ENCODE results near the gene GFAP. TPM values are rescaled to one million over a fixed set of nuclear protein-coding genes. Genes with fewer than 3 reads are reported as not detected.

The GFAP gene
- total RNA-seq, 4 donors from 2014 or later: 1.6 to 37.2 (median 7.3) TPM

DNA sequence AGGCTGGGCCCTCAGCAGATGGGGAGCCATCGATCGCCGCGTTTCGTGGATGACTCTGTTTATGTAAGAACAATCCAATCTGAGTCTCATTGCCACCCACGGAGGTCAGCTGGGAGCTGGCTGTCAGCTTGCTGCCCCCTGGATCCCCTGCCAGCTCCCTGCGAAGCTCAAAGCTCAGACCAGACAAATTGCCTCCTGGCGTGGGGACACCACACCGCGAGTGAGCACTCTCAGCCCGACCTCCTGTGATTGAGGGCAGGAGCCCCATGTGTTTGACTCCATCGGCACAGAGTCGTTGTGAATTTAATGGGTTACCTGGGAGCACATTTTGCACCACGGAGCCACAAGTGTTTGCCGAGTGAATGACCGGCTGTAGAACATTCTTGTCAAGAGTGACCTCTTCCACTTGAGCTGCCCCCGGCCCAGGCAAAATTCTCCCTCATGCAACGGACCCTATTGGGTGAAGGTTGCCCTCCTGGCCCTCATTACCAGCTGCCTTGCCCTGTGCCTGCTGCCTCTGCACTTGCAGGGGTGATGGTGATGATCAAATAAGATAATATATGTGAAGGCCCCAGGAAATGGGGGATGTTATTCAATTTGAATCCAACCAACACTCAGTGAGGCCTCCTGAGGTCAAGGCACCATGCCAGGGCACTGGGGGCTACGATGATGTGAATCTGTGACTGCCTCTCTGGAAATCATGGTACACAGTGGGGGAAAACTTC is 7.6 kb upstream of the GFAP start:
- Histone ChIP-seq H3K4me3 (no peak overlapping the region), H3K27ac (no peak overlapping the region), H3K27me3 (no peaks in the 10 kb centered on the region), H3K36me3 (no peaks in the 10 kb centered on the region), H3K9me3 (no peaks in the 10 kb centered on the region), H3K4me1 (peaks cover 0 to 34% (median 9%) of the 10 kb centered on the region in 4 donors)
- TF ChIP-seq, protein P1, sequence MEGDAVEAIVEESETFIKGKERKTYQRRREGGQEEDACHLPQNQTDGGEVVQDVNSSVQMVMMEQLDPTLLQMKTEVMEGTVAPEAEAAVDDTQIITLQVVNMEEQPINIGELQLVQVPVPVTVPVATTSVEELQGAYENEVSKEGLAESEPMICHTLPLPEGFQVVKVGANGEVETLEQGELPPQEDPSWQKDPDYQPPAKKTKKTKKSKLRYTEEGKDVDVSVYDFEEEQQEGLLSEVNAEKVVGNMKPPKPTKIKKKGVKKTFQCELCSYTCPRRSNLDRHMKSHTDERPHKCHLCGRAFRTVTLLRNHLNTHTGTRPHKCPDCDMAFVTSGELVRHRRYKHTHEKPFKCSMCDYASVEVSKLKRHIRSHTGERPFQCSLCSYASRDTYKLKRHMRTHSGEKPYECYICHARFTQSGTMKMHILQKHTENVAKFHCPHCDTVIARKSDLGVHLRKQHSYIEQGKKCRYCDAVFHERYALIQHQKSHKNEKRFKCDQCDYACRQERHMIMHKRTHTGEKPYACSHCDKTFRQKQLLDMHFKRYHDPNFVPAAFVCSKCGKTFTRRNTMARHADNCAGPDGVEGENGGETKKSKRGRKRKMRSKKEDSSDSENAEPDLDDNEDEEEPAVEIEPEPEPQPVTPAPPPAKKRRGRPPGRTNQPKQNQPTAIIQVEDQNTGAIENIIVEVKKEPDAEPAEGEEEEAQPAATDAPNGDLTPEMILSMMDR (IDR thresholded peaks at IDR 0.05): no peak
- TF ChIP-seq POLR2A (IDR thresholded peaks at IDR 0.05): no peak
- no peak for TF ChIP-seq EP300 (IDR thresholded peaks at IDR 0.05)
- DNase-seq (ENCODE audit: low spot score in 2 of 2): no peak
- WGBS, 2 donors: 55 to 58% methylated on average over 14 to 19 of the region's 19 CpGs

DNA sequence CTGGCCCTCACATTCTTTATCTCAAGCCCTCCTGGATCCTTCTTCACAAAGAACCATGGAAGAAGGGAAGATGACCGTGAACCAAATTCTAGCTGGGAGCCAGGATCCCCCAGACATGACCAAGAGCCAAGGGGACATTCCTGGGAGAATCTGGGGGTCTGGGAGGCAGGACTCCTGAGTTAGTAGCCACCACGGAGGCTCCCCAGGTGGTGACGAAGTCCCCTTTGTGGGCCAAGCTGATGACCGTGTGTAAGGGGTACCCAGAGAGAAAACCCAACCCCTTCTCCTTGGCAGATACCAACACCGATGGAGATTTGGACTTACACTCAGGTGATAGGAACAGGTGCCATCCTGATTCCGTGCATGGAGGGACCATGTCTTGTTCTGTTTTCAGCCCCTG is 6.8 kb upstream of the GFAP start:
- Histone ChIP-seq H3K36me3 (no peaks in the 10 kb centered on the region), H3K9me3 (no peaks in the 10 kb centered on the region), H3K27me3 (no peaks in the 10 kb centered on the region), H3K4me3 (no peak overlapping the region), H3K4me1 (peaks cover 0 to 41% (median 13%) of the 10 kb centered on the region in 4 donors), H3K27ac (no peak overlapping the region)
- DNase-seq (ENCODE audit: low spot score in 2 of 2): no peak
- 83 to 92% methylated on average over 5 to 6 of the region's 6 CpGs for WGBS, 2 donors
- TF ChIP-seq EP300 (IDR thresholded peaks at IDR 0.05): no peak
- TF ChIP-seq, protein P1 (IDR thresholded peaks at IDR 0.05): no peak
- TF ChIP-seq POLR2A (IDR thresholded peaks at IDR 0.05): no peak

DNA sequence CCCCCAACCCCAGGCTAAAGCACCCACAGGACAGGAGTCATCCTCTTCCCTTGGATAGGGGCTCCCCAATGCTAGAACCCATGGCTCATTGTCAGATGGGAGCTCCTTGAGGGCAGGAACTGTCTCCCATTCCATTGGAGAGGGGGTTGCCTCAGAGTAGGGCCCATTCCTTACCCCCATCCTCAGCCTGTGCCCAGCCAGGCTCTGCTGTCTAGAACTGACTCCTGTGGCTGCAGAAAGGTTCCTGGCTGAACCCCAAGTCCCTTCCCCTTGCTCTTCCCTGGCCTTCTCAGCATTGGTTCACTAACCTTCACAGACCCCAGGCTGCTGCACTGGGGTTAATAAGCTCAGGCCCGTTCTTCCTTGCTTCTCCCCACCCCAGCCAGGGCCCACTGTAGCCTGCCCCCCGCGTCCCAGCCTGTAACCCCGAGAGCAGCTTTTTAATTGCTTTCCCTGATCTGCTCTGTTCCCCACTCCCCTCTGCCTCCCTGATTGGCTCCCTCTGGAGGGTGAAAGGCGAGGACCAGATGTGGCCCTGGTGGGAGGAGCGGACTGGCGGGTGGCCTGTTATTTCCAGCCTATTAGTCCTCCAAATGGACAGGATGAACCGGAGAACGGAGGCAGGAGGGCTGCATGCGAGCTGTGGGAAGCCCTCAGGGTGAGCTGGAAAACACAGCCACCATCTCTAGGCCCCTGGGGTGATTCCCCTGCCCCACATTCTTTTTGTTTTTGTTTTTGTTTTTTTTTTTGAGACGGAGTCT is 6.0 kb upstream of the GFAP start:
- Histone ChIP-seq H3K36me3 (no peaks in the 10 kb centered on the region), H3K4me3 (no peak overlapping the region), H3K9me3 (no peaks in the 10 kb centered on the region), H3K27me3 (no peaks in the 10 kb centered on the region), H3K27ac (peak overlapping the region in 2 of 4 donors; percentile 70 to 78), H3K4me1 (peaks cover 0 to 48% (median 14%) of the 10 kb centered on the region in 4 donors)
- no peak for DNase-seq (ENCODE audit: low spot score in 2 of 2)
- WGBS, 2 donors: 52 to 56% methylated on average over 11 of the region's 11 CpGs
- TF ChIP-seq, protein P1 (IDR thresholded peaks at IDR 0.05): no peak
- no peak for TF ChIP-seq EP300 (IDR thresholded peaks at IDR 0.05)

DNA sequence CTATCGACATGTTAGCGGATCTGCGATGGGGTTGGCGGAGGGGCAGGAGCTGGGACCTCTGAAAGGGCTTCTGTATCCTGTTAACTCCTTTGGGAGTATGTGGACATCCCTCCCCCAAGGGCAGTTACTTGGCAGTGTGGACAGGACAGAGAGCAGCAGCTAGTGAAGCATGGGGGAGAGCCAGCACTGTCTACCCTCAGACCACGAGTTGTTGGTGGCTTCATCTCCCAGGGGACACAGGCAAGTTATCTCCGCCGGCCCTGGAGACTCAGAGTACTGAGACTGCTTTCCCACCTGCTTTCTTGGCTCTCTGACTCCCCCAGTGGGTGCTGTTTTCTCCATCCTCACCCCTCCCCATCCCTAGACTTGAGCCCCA is 5.3 kb upstream of the GFAP start:
- H3K4me1 ChIP-seq: peaks cover 0 to 55% (median 20%) of the 10 kb centered on the region in 4 donors
- DNase-seq (ENCODE audit: low spot score in 2 of 2): no peak
- peak overlapping the region in 3 of 4 donors; percentile 43 to 78 (median 70) for H3K27ac ChIP-seq
- no peak for TF ChIP-seq EP300 (IDR thresholded peaks at IDR 0.05)
- TF ChIP-seq, protein P1 (IDR thresholded peaks at IDR 0.05): no peak
- no peak for TF ChIP-seq POLR2A (IDR thresholded peaks at IDR 0.05)
- no peaks in the 10 kb centered on the region for H3K27me3 ChIP-seq
- no peaks in the 10 kb centered on the region for H3K36me3 ChIP-seq
- no peak overlapping the region for H3K4me3 ChIP-seq
- H3K9me3 ChIP-seq: no peaks in the 10 kb centered on the region
- 70 to 77% methylated on average over 7 of the region's 7 CpGs for WGBS, 2 donors
